DND-41 (cell line): ENCODE results near the gene DNTT.

Source experiments
- EZH2 ChIP-seq: IDR thresholded peaks from 3 replicates; pipeline ENCODE4 v1.6.1; 2012; ENCODE audit warnings: borderline replicate concordance, low read depth, mild to moderate bottlenecking, moderate library complexity, low read length, inconsistent platforms; ENCODE audit not compliant: severe bottlenecking
- TF ChIP-seq, protein P1 (sequence below): IDR thresholded peaks from 2 replicates; pipeline ENCODE4 v1.5.1; 2012; ENCODE audit warnings: borderline replicate concordance, low read length, moderate library complexity, mild to moderate bottlenecking; ENCODE audit not compliant: poor library complexity, severe bottlenecking; ENCODE audit errors: extremely low read depth

DNA sequence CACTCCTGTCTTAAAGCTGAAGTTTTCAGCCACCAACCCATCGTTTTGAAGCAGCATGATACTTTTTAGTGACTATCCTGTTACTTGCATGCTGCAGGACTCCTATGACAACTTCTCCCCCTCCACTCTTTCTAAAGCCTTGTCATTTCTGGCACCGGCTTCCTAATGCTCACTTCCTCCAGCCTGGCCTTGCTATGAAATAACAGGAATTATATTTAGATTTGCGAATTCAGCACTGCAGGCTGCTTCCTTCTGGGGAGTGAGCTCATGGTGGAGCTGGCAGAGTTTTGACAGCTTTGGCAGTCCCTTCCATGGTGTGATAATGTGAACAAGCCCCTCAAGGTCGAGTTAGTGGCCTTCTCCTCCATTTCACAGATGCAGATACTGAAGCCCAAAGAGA lies 46.3 kb upstream of the DNTT start:
- TF ChIP-seq, protein P1, sequence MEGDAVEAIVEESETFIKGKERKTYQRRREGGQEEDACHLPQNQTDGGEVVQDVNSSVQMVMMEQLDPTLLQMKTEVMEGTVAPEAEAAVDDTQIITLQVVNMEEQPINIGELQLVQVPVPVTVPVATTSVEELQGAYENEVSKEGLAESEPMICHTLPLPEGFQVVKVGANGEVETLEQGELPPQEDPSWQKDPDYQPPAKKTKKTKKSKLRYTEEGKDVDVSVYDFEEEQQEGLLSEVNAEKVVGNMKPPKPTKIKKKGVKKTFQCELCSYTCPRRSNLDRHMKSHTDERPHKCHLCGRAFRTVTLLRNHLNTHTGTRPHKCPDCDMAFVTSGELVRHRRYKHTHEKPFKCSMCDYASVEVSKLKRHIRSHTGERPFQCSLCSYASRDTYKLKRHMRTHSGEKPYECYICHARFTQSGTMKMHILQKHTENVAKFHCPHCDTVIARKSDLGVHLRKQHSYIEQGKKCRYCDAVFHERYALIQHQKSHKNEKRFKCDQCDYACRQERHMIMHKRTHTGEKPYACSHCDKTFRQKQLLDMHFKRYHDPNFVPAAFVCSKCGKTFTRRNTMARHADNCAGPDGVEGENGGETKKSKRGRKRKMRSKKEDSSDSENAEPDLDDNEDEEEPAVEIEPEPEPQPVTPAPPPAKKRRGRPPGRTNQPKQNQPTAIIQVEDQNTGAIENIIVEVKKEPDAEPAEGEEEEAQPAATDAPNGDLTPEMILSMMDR, result no peak
- no peak for TF ChIP-seq EZH2
